Right lung (tissue), 5 donors: Measurements from ENCODE around the gene TTK. TPM values are rescaled to one million over a fixed set of nuclear protein-coding genes. Genes with fewer than 3 reads are reported as not detected.
"Not testable (repeated sequence)": the region's sequence is repeated elsewhere in the genome, so short reads cannot be mapped to it uniquely, and the experiment has no call there.

Experiments used
- DNase-seq, 2 donors: peaks; one replicate each; pipeline ENCODE4 v3.0.0-alpha.2; 2013
- polyA plus RNA-seq, 5 donors: library from polyadenylated mRNA; unstranded; fragments of 120-200 nt; gene quantifications; one replicate each; pipeline versions ENCODE4 v1.2.1 to v1.2.3, GENCODE V29; 2013; ENCODE audit warnings: inconsistent platforms in 1 of 5, low replicate concordance in 1 of 5; ENCODE audit not compliant: insufficient read length in 5 of 5, insufficient read depth in 1 of 5

TTK gene
- polyA plus RNA-seq, 5 donors = 10.5 to 43.7 (median 21.2) TPM

- DNase-seq = no peak
These were observed 16.1 kb downstream of the TTK start for GRCh38 chr6:80020381-80021120.

GRCh38 chr6:80021131-80021530 lies 16.7 kb downstream of the TTK start:
- no peak for DNase-seq

- DNase-seq = no peak
These were observed 17.1 kb downstream of the TTK start for GRCh38 chr6:80021591-80021990.

- no peak for DNase-seq
These were observed 18.4 kb downstream of the TTK start for GRCh38 chr6:80022803-80023202.

- no peak for DNase-seq
These were observed 24.1 kb downstream of the TTK start for GRCh38 chr6:80028589-80028988.

- DNase-seq = no peak
These were observed 25.0 kb downstream of the TTK start for GRCh38 chr6:80029470-80029869.

GRCh38 chr6:80048220-80048619 lies 43.8 kb downstream of the TTK start:
- not testable (repeated sequence) for DNase-seq

- no peak for DNase-seq
These were observed 56.3 kb downstream of the TTK start for GRCh38 chr6:80060774-80061173.

GRCh38 chr6:80068146-80068545 lies 63.7 kb downstream of the TTK start:
- not testable (repeated sequence) for DNase-seq

GRCh38 chr6:80070431-80070830 lies 66.0 kb downstream of the TTK start:
- not testable (repeated sequence) for DNase-seq

GRCh38 chr6:80077067-80077466 lies 72.6 kb downstream of the TTK start:
- DNase-seq = no peak

- no peak for DNase-seq
These were observed 84.2 kb downstream of the TTK start for GRCh38 chr6:80088637-80089036.

GRCh38 chr6:80091506-80091905 lies 87.1 kb downstream of the TTK start:
- no peak for DNase-seq

Other genes starting within 250 kb of the TTK start
- gene ELOVL4, start 57.1 kb upstream of the TTK start, polyA plus RNA-seq = 1 to 10 TPM; 1.1 to 1.6 (median 1.3) TPM
- 10 to 100 TPM; 21.3 to 25.5 (median 22.1) TPM for gene BCKDHB, start 102.0 kb downstream of the TTK start, polyA plus RNA-seq